RWPE2 (cell line): Measurements from ENCODE around the gene MCM8.
A peak's percentile ranks its signal among the peaks of the same experiment; 100 is the strongest.

Source experiments
- ATAC-seq: fragments of 200-7000 bp; cut with Tn5 transposase; 3 replicates; pipeline ENCODE4 v1.9.1; 2021; ENCODE audit warnings: low read depth
- DNase-seq: peaks from one replicate; pipeline ENCODE4 v3.0.0-alpha.2; 2020; ENCODE audit warnings: low spot score
- H3K27ac ChIP-seq: fragments of 450-650 bp; 2 replicates; pipeline ENCODE4 v1.5.1; 2017; ENCODE audit warnings: mild to moderate bottlenecking; ENCODE audit not compliant: poor library complexity, severe bottlenecking
- H3K27me3 ChIP-seq: fragments of 250-450 bp; sonication (Bioruptor Pico); 2 replicates; pipeline ENCODE4 v1.5.1; 2021; ENCODE audit warnings: mild to moderate bottlenecking, moderate library complexity; ENCODE audit not compliant: insufficient read depth, poor library complexity, severe bottlenecking
- H3K36me3 ChIP-seq: fragments of 250-450 bp; sonication (Bioruptor Pico); 2 replicates; pipeline ENCODE4 v1.5.1; 2020; ENCODE audit warnings: low read depth, mild to moderate bottlenecking, moderate library complexity
- H3K4me1 ChIP-seq: fragments of 250-450 bp; sonication (Bioruptor Pico); 2 replicates; pipeline ENCODE4 v1.5.1; 2021; ENCODE audit warnings: mild to moderate bottlenecking, moderate library complexity; ENCODE audit not compliant: insufficient read depth, poor library complexity, severe bottlenecking
- H3K4me3 ChIP-seq: fragments of 250-450 bp; sonication (Bioruptor Pico); 2 replicates; pipeline ENCODE4 v1.5.1; 2021; ENCODE audit warnings: mild to moderate bottlenecking, moderate library complexity; ENCODE audit not compliant: severe bottlenecking
- H3K9me3 ChIP-seq: fragments of 250-450 bp; sonication (Bioruptor Pico); 2 replicates; pipeline ENCODE4 v1.5.1; 2021; ENCODE audit warnings: mild to moderate bottlenecking, moderate library complexity; ENCODE audit not compliant: severe bottlenecking
- CTCF ChIP-seq: fragments of 450-650 bp; IDR thresholded peaks from one replicate; pipeline ENCODE4 v1.5.1; 2017; ENCODE audit warnings: mild to moderate bottlenecking, moderate library complexity; ENCODE audit not compliant: poor library complexity, severe bottlenecking

The MCM8 gene

GRCh38 chr20:5914859-5915258, 35.6 kb upstream of the MCM8 start:
- ATAC-seq, result no peak
- Histone ChIP-seq H3K27ac (no peak overlapping the region), H3K4me3 (no peak overlapping the region), H3K27me3 (no peaks in the 10 kb centered on the region), H3K4me1 (peaks cover 30% of the 10 kb centered on the region), H3K9me3 (no peaks in the 10 kb centered on the region), H3K36me3 (no peaks in the 10 kb centered on the region)
- DNase-seq, result no peak
- no peak for TF ChIP-seq CTCF

GRCh38 chr20:5918856-5919625, 31.4 kb upstream of the MCM8 start:
- H3K36me3 ChIP-seq, result no peaks in the 10 kb centered on the region
- no peak overlapping the region for H3K4me3 ChIP-seq
- ATAC-seq, result peak; percentile 96
- TF ChIP-seq CTCF, result no peak
- H3K27me3 ChIP-seq, result no peaks in the 10 kb centered on the region
- H3K9me3 ChIP-seq, result no peaks in the 10 kb centered on the region
- H3K4me1 ChIP-seq, result peaks cover 26% of the 10 kb centered on the region
- H3K27ac ChIP-seq, result peak overlapping the region; percentile 95
- DNase-seq, result no peak

- Histone ChIP-seq H3K4me1 (peaks cover 26% of the 10 kb centered on the region), H3K27ac (peak overlapping the region; percentile 95), H3K9me3 (no peaks in the 10 kb centered on the region), H3K4me3 (no peak overlapping the region), H3K27me3 (no peaks in the 10 kb centered on the region), H3K36me3 (no peaks in the 10 kb centered on the region)
- DNase-seq, result no peak
- no peak for TF ChIP-seq CTCF
- ATAC-seq, result peak; percentile 55
Measured at GRCh38 chr20:5919626-5920544, 30.6 kb upstream of the MCM8 start.

GRCh38 chr20:5920581-5920980, 29.9 kb upstream of the MCM8 start:
- peaks cover 26% of the 10 kb centered on the region for H3K4me1 ChIP-seq
- H3K9me3 ChIP-seq, result no peaks in the 10 kb centered on the region
- H3K27ac ChIP-seq, result peak overlapping the region; percentile 95
- H3K27me3 ChIP-seq, result no peaks in the 10 kb centered on the region
- DNase-seq (no peak), ATAC-seq (no peak)
- no peak for TF ChIP-seq CTCF
- H3K36me3 ChIP-seq, result no peaks in the 10 kb centered on the region
- no peak overlapping the region for H3K4me3 ChIP-seq
